A549 (cell line): ENCODE results near the gene SCN4B. TPM values are rescaled to one million over a fixed set of nuclear protein-coding genes. Genes with fewer than 3 reads are reported as not detected.

ENCODE experiments used
- ATAC-seq, 2 experiments: fragments of 200-7000 bp in 1 of 2; fragments of >200 bp in 1 of 2; cut with Nextera tagmentation in 1 of 2; cut with Tn5 transposase in 1 of 2; 3 replicates each; pipeline versions ENCODE4 v1.8.0 to v1.9.1; 2018 to 2020; ENCODE audit warnings: mild to moderate bottlenecking in 1 of 2, moderate library complexity in 1 of 2
- CTCF ChIA-PET: fragments of 300-600 bp; sonication (Branson Sonifier 250); formaldehyde crosslinking; extraction: SDS; loops from one replicate; lab custom pipeline; 2021; ENCODE audit warnings: antibody characterized with exemption, inconsistent platforms; lab: Yijun Ruan, JAX
- POLR2A ChIA-PET: fragments of 350-600 bp; formaldehyde crosslinking; extraction: SDS; loops from one replicate; lab custom pipeline; 2021; ENCODE audit warnings: antibody characterized with exemption, inconsistent platforms; lab: Yijun Ruan, JAX
- DNase-seq, 2 experiments: peaks; one replicate each; pipeline versions ENCODE4 v3.0.0 to v3.0.0-alpha.2; 2011 to 2016; ENCODE audit warnings: low read depth in 1 of 2, low spot score in 1 of 2
- FAIRE-seq: peaks from 2 replicates; lab custom pipeline; 2011; peaks lifted over from hg19 to GRCh38; lab: Jason Lieb, UNC
- H3K27ac ChIP-seq, 2 experiments: fragments of >200 bp; sonication (Bioruptor Twin); formaldehyde crosslinking; 3 replicates each; pipeline ENCODE4 v1.5.1; 2016 to 2017
- H3K4me1 ChIP-seq: fragments of >200 bp; sonication (Bioruptor Twin); formaldehyde crosslinking; 3 replicates; pipeline ENCODE4 v1.6.1; 2016
- H3K4me2 ChIP-seq: fragments of >200 bp; sonication (Bioruptor Twin); formaldehyde crosslinking; 3 replicates; pipeline ENCODE4 v1.6.1; 2016
- H3K4me3 ChIP-seq: fragments of >200 bp; sonication (Bioruptor Twin); formaldehyde crosslinking; 3 replicates; pipeline ENCODE4 v1.5.1; 2016
- H3K9me3 ChIP-seq: fragments of >200 bp; sonication (Bioruptor Twin); formaldehyde crosslinking; 3 replicates; pipeline ENCODE4 v1.6.1; 2016
- BHLHE40 ChIP-seq: IDR thresholded peaks from 2 replicates; pipeline ENCODE4 v1.6.1; 2012; ENCODE audit warnings: low read depth, low read length, inconsistent platforms
- EHF ChIP-seq: fragments of 250-450 bp; sonication (Bioruptor Pico); IDR thresholded peaks from 2 replicates; pipeline ENCODE4 v1.5.0; 2020; ENCODE audit warnings: mild to moderate bottlenecking
- EP300 ChIP-seq, 2 experiments: fragments of >200 bp; sonication (Bioruptor Twin); formaldehyde crosslinking; IDR thresholded peaks; 2 replicates in 1 of 2; 3 replicates in 1 of 2; pipeline ENCODE4 v1.6.1; 2016 to 2017
- ESRRA ChIP-seq: fragments of 150-350 bp; IDR thresholded peaks from 2 replicates; pipeline ENCODE4 v1.6.1; 2014; ENCODE audit warnings: mild to moderate bottlenecking, low read length, borderline replicate concordance
- FOXS1 ChIP-seq: fragments of 250-450 bp; sonication (Bioruptor Pico); IDR thresholded peaks from 2 replicates; pipeline ENCODE4 v1.5.0; 2020; ENCODE audit warnings: mild to moderate bottlenecking, moderate library complexity
- HDAC2 ChIP-seq: fragments of 200-600 bp; sonication (generic); IDR thresholded peaks from 2 replicates; pipeline ENCODE4 v1.6.1; 2016
- HOXB13 ChIP-seq: fragments of 250-450 bp; sonication (Bioruptor Pico); IDR thresholded peaks from 2 replicates; pipeline ENCODE4 v1.5.0; 2020; ENCODE audit warnings: low read depth, mild to moderate bottlenecking, moderate library complexity
- HOXB5 ChIP-seq: fragments of 250-450 bp; sonication (Bioruptor Pico); IDR thresholded peaks from 2 replicates; pipeline ENCODE4 v1.5.0; 2020; ENCODE audit warnings: mild to moderate bottlenecking, moderate library complexity
- KDM1A ChIP-seq: fragments of 200-600 bp; sonication (generic); IDR thresholded peaks from 2 replicates; pipeline ENCODE4 v1.6.1; 2016; ENCODE audit warnings: low read depth, mild to moderate bottlenecking
- KDM5A ChIP-seq: fragments of 200-600 bp; sonication (generic); IDR thresholded peaks from 2 replicates; pipeline ENCODE4 v1.6.1; 2016; ENCODE audit warnings: antibody characterized with exemption, mild to moderate bottlenecking
- MAZ ChIP-seq: fragments of 150-350 bp; IDR thresholded peaks from 2 replicates; pipeline ENCODE4 v1.6.1; 2014; ENCODE audit warnings: antibody characterized with exemption, low read depth, low read length, borderline replicate concordance
- RAD21 ChIP-seq, 2 experiments: fragments of >200 bp in 1 of 2; sonication (Bioruptor Twin) in 1 of 2; formaldehyde crosslinking in 1 of 2; IDR thresholded peaks in 1 of 2; conservative IDR thresholded peaks in 1 of 2; 2 replicates in 1 of 2; 3 replicates in 1 of 2; pipeline ENCODE4 v1.6.1; 2012 to 2018; ENCODE audit warnings: inconsistent platforms in 1 of 2
- RCOR1 ChIP-seq: fragments of 150-350 bp; IDR thresholded peaks from 2 replicates; pipeline ENCODE4 v1.6.1; 2014; ENCODE audit warnings: antibody characterized with exemption, low read length, low read depth
- RFX5 ChIP-seq: fragments of 450-650 bp; IDR thresholded peaks from 2 replicates; pipeline ENCODE4 v1.7.1; 2014; ENCODE audit warnings: antibody characterized with exemption, mild to moderate bottlenecking, moderate library complexity
- TP53 ChIP-seq: fragments of 250-450 bp; sonication (Bioruptor Pico); IDR thresholded peaks from 2 replicates; pipeline ENCODE4 v1.5.0; 2021; ENCODE audit warnings: mild to moderate bottlenecking, moderate library complexity
- ZC3H11A ChIP-seq: fragments of 450-650 bp; IDR thresholded peaks from 2 replicates; pipeline ENCODE4 v1.6.1; 2014; ENCODE audit warnings: antibody characterized with exemption, mild to moderate bottlenecking
- WGBS: methylation state at CpG from one replicate; pipeline ENCODE4 v1.1.6; 2017; ENCODE audit errors: missing lambda C conversion rate; 5-methylcytosine and 5-hydroxymethylcytosine counted together
- polyA plus RNA-seq, 4 experiments: library from polyadenylated mRNA; depleted of rRNA in 3 of 4; stranded (reverse); fragments of >200 nt; fragmentation: RNase III in 1 of 4; extraction: RNeasy Plus Mini Kit Qiagen cat#74134 plus additional on column Dnase treatment in 1 of 4; gene quantifications; 2 replicates in 3 of 4; 3 replicates in 1 of 4; pipeline ENCODE4 v1.2.3, GENCODE V29; 2011 to 2017
- TF ChIP-seq, protein P1 (sequence below): fragments of >200 bp; sonication (Bioruptor Twin); formaldehyde crosslinking; IDR thresholded peaks from 2 replicates; pipeline ENCODE4 v1.6.1; 2016
- TF ChIP-seq, protein P2 (sequence below): fragments of 250-450 bp; sonication (Bioruptor Pico); IDR thresholded peaks from 2 replicates; pipeline ENCODE4 v1.5.0; 2020; ENCODE audit warnings: low read depth, mild to moderate bottlenecking, moderate library complexity
- TF ChIP-seq, protein P3 (sequence below): IDR thresholded peaks from 2 replicates; pipeline ENCODE4 v1.6.1; 2012
- TF ChIP-seq, protein P4 (sequence below): fragments of 200-600 bp; sonication (generic); IDR thresholded peaks from 2 replicates; pipeline ENCODE4 v1.6.1; 2016; ENCODE audit warnings: antibody characterized with exemption, mild to moderate bottlenecking, moderate library complexity

Gene SCN4B
- polyA plus RNA-seq, 2 of the 4 experiments (the other 2 are of a cell fraction): 0.12 TPM; not detected in 1

DNA sequence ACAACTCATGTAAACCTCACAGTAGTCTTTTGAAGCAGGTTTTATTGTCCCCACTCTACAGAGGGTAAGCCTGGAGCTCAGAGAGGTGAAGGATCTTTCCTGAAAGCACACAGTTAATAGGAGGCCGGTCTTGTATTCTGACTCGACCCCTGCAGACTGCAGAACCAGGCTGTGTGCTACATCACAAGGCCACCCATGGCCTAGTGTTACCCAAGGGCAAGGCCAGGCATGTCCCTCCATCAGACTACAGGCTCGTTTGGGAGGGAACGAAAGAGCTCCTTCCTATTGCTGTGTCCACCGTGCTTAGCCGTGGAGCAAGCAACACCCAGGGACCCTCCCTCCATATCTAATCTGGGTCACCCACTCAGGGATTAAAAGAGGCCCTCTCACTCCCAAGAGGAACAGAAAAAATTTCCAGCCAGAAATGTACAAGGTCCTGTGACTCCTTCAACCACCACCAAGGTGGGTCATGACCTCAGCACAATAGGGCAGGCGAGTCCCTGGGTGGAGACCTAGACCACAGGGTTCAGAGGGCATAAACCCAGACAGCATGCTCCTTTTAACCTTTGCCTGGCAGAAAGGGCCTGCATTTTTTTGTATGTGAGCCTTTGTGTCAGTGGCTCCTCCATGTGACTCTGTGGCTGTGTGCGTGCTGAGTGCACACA is 59.6 kb downstream of the SCN4B start:
- Histone ChIP-seq H3K4me2 (no peak overlapping the region), H3K9me3 (peaks cover 1% of the 10 kb centered on the region), H3K4me3 (no peak overlapping the region), H3K4me1 (no peaks in the 10 kb centered on the region), H3K27ac (no peak overlapping the region)
- FAIRE-seq: no peak
- ATAC-seq: no peak
- WGBS: 40% methylated on average over 8 of the region's 8 CpGs
- POLR2A ChIA-PET: no interaction called here
- no peak for DNase-seq
- TF ChIP-seq EHF (no peak), RCOR1 (no peak), HOXB13 (CRISPR knock-in tag) (no peak), HOXB5 (CRISPR knock-in tag) (no peak), EP300 (IDR thresholded peaks at IDR 0.05) (no peak)
- TF ChIP-seq, protein P1, sequence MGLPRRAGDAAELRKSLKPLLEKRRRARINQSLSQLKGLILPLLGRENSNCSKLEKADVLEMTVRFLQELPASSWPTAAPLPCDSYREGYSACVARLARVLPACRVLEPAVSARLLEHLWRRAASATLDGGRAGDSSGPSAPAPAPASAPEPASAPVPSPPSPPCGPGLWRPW: no peak
- CTCF ChIA-PET: interaction anchor here (1.0 kb wide), 1 partner anchor 17 kb away, joined by 3 read pairs; no protein-coding TSS in a partner anchor

DNA sequence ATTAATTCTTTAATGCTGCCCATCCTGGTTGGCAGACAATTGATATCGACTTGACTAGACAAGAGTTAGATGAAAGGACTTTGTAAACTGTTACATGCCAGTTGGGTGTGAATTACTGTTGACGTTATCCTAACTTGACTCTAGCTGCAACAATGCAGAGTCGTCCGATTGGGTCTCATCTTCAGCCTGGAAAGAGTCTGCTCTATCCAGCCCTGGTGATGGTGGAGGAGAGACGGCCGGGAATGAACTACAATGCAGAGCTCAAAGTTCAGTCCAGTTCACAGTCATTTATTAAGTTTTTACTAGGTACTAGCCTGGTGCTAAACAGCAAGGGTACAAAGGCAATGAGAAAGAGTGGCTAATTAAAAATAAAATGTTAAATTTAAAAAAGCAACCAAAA is 60.9 kb downstream of the SCN4B start:
- no peak for ATAC-seq
- H3K9me3 ChIP-seq: peaks cover 14% of the 10 kb centered on the region
- H3K4me1 ChIP-seq: no peaks in the 10 kb centered on the region
- no peak for FAIRE-seq
- POLR2A ChIA-PET: no interaction called here
- H3K27ac ChIP-seq: no peak overlapping the region
- no peak overlapping the region for H3K4me3 ChIP-seq
- CTCF ChIA-PET: interaction anchor here (1.0 kb wide), 1 partner anchor 11 kb away, joined by 4 read pairs; no protein-coding TSS in a partner anchor
- WGBS: 14% methylated on average over 6 of the region's 6 CpGs
- no peak for DNase-seq
- TF ChIP-seq HDAC2 (no peak), TP53 (CRISPR knock-in tag) (no peak), ZC3H11A (no peak), FOXS1 (CRISPR knock-in tag) (no peak), ESRRA (no peak), KDM1A (no peak), BHLHE40 (no peak)
- TF ChIP-seq, protein P2, sequence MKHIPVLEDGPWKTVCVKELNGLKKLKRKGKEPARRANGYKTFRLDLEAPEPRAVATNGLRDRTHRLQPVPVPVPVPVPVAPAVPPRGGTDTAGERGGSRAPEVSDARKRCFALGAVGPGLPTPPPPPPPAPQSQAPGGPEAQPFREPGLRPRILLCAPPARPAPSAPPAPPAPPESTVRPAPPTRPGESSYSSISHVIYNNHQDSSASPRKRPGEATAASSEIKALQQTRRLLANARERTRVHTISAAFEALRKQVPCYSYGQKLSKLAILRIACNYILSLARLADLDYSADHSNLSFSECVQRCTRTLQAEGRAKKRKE (CRISPR knock-in tag): no peak
- TF ChIP-seq, protein P3, sequence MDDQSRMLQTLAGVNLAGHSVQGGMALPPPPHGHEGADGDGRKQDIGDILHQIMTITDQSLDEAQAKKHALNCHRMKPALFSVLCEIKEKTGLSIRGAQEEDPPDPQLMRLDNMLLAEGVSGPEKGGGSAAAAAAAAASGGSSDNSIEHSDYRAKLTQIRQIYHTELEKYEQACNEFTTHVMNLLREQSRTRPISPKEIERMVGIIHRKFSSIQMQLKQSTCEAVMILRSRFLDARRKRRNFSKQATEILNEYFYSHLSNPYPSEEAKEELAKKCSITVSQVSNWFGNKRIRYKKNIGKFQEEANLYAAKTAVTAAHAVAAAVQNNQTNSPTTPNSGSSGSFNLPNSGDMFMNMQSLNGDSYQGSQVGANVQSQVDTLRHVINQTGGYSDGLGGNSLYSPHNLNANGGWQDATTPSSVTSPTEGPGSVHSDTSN: no peak
- no peak overlapping the region for H3K4me2 ChIP-seq

DNA sequence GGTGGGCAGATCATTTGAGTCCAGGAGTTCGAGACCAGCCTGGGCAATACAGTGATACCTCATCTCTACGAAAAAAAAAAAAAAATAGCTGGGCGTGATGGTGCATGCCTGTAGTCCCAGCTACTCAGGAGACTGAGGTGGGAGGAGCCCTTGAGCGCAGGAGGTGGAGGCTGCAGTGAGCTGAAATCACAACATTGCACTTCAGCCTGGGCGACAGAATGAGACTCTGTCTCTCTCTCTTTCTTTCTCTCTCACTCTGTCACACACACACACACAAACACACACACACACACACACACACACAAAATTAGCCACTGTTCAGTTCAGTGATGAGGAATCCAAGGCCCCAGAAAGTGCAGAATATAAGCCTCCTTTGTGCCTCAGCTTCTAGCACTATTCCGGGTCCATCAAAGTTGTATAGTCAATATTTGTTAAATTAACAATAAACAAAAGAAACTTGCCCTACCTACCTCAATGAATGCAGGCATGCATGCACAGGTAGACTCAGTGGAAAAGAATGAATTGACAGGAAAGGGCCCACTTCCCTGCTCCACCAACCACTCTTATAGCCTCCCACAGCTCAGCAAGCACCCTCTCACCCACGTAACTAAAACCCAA is 62.0 kb downstream of the SCN4B start:
- no peak overlapping the region for H3K4me3 ChIP-seq
- no peak for FAIRE-seq
- no peak for ATAC-seq
- WGBS: 55% methylated on average over 7 of the region's 7 CpGs
- no peaks in the 10 kb centered on the region for H3K4me1 ChIP-seq
- H3K27ac ChIP-seq: no peak overlapping the region
- TF ChIP-seq MAZ (no peak), HDAC2 (no peak), KDM5A (no peak), RFX5 (no peak), RAD21 (conservative IDR thresholded peaks at IDR 0.05 in 1 of 2, IDR thresholded peaks at IDR 0.05 in 1 of 2) (no peak)
- TF ChIP-seq, protein P1: no peak
- TF ChIP-seq, protein P4, sequence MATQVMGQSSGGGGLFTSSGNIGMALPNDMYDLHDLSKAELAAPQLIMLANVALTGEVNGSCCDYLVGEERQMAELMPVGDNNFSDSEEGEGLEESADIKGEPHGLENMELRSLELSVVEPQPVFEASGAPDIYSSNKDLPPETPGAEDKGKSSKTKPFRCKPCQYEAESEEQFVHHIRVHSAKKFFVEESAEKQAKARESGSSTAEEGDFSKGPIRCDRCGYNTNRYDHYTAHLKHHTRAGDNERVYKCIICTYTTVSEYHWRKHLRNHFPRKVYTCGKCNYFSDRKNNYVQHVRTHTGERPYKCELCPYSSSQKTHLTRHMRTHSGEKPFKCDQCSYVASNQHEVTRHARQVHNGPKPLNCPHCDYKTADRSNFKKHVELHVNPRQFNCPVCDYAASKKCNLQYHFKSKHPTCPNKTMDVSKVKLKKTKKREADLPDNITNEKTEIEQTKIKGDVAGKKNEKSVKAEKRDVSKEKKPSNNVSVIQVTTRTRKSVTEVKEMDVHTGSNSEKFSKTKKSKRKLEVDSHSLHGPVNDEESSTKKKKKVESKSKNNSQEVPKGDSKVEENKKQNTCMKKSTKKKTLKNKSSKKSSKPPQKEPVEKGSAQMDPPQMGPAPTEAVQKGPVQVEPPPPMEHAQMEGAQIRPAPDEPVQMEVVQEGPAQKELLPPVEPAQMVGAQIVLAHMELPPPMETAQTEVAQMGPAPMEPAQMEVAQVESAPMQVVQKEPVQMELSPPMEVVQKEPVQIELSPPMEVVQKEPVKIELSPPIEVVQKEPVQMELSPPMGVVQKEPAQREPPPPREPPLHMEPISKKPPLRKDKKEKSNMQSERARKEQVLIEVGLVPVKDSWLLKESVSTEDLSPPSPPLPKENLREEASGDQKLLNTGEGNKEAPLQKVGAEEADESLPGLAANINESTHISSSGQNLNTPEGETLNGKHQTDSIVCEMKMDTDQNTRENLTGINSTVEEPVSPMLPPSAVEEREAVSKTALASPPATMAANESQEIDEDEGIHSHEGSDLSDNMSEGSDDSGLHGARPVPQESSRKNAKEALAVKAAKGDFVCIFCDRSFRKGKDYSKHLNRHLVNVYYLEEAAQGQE: no peak
- peaks cover 14% of the 10 kb centered on the region for H3K9me3 ChIP-seq
- ChIA-PET POLR2A (no interaction called here), CTCF (interaction anchor here (1.0 to 1.5 kb wide), 3 partner anchors 12 to 108 kb away, joined by 3 to 4 read pairs (median 3); no protein-coding TSS in a partner anchor)
- no peak for DNase-seq
- no peak overlapping the region for H3K4me2 ChIP-seq
